ENCODE data around the gene NCKAP5.

DNA sequence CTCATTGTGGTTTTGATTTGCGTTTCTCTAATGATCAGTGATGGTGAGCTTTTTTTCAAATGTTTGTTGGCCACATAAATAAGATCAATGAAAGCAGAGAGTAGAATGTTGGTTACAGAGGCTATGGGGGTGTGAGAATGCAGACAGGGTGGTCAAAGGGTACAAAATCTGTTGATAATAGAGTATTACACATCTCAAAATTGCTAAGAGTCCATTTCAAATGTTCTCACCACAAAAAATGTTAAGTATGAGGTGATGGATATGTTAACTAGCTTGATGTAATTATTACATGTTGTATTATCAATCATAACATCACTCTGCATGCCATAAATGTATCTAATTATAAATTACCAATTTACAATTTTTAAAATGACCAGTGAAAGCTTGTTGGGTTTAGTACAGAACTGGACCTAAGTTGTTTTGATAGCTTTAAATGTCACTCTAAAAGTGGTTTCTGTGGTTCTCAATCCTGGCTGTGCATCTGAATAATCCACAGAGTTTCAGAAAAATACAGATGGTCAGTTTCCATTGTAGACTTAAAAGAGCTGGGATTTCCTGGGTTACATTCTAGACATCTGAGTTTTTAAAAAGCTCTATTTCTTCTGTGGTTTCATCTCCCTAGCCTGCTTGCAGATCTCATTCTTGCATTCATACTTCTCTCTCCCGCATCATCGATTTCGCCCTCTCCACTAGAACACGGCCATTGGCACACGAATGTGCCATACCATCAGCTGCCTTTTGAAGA, 612.2 kb downstream of the NCKAP5 start:
- TF ChIP-seq SUZ12 (IDR thresholded peaks at IDR 0.05; ENCODE audit: extremely low read depth, insufficient read depth, insufficient read length) (no peak), YY1 (IDR thresholded peaks at IDR 0.05; ENCODE audit: insufficient read depth, insufficient read length) (no peak), ZNF274 (IDR thresholded peaks at IDR 0.05; ENCODE audit: low read depth, low read length) (no peak)

Measured in NT2/D1 (cell line).